HFF-Myc (cell line): Measurements from ENCODE around the gene STARD8.
A peak's percentile ranks its signal among the peaks of the same experiment; 100 is the strongest.

Experiments
- DNase-seq: peaks from one replicate; pipeline ENCODE4 v3.0.0-alpha.2; 2011; ENCODE audit warnings: low read depth; ENCODE audit errors: extremely low read depth
- H3K4me3 ChIP-seq: replicated peaks from 2 replicates; pipeline ENCODE4 v1.5.1; 2011; ENCODE audit warnings: low read depth, mild to moderate bottlenecking, control low read depth, low read length
- TF ChIP-seq, protein P1 (sequence below): IDR thresholded peaks from 2 replicates; pipeline ENCODE4 v1.5.1; 2012; ENCODE audit warnings: mild to moderate bottlenecking, low read depth, low read length, control low read depth; ENCODE audit errors: missing control alignments

STARD8 gene

DNA sequence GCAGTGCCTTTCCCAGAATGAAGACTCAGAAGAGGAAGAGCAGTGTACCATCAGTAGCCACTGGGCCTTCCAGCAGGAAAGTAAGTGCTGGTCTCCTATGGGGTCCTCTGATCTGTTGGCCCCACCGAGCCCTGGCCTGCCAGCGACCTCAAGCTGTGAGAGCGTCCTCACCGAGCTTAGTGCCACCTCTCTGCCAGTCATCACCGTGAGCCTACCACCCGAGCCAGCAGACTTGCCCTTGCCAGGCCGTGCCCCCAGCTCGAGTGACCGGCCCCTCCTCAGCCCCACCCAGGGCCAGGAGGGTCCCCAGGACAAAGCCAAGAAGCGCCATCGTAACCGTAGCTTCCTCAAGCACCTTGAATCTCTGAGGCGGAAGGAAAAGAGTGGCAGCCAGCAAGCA lies 69.7 kb downstream of the STARD8 start:
- H3K4me3 ChIP-seq, result no peak overlapping the region
- TF ChIP-seq, protein P1, sequence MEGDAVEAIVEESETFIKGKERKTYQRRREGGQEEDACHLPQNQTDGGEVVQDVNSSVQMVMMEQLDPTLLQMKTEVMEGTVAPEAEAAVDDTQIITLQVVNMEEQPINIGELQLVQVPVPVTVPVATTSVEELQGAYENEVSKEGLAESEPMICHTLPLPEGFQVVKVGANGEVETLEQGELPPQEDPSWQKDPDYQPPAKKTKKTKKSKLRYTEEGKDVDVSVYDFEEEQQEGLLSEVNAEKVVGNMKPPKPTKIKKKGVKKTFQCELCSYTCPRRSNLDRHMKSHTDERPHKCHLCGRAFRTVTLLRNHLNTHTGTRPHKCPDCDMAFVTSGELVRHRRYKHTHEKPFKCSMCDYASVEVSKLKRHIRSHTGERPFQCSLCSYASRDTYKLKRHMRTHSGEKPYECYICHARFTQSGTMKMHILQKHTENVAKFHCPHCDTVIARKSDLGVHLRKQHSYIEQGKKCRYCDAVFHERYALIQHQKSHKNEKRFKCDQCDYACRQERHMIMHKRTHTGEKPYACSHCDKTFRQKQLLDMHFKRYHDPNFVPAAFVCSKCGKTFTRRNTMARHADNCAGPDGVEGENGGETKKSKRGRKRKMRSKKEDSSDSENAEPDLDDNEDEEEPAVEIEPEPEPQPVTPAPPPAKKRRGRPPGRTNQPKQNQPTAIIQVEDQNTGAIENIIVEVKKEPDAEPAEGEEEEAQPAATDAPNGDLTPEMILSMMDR, result no peak
- no peak for DNase-seq

DNA sequence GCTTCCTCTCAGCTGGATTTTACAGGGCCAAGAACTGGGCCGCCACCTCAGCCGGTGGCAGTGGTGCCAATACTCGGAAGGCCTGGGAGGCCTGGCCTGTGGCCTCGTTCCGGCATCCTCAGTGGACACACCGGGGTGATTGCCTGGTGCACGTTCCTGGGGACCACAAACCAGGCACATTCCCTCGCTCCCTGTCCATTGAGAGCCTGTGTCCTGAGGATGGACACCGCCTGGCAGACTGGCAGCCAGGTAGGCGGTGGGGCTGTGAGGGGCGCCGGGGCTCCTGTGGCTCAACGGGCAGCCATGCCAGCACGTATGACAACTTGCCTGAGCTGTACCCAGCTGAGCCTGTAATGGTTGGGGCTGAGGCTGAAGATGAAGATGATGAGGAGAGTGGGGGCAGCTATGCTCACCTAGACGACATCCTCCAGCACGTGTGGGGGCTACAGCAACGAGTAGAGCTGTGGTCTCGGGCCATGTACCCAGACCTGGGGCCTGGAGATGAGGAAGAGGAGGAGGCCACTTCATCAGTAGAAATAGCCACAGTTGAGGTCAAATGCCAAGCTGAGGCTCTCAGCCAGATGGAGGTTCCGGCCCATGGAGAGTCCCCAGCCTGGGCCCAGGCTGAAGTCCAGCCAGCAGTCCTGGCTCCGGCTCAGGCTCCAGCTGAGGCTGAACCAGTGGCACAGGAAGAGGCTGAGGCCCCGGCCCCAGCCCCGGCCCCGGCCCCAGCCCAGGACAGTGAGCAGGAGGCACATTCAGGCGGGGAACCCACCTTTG lies 70.4 kb downstream of the STARD8 start:
- H3K4me3 ChIP-seq, result no peak overlapping the region
- TF ChIP-seq, protein P1, result no peak
- no peak for DNase-seq

DNA sequence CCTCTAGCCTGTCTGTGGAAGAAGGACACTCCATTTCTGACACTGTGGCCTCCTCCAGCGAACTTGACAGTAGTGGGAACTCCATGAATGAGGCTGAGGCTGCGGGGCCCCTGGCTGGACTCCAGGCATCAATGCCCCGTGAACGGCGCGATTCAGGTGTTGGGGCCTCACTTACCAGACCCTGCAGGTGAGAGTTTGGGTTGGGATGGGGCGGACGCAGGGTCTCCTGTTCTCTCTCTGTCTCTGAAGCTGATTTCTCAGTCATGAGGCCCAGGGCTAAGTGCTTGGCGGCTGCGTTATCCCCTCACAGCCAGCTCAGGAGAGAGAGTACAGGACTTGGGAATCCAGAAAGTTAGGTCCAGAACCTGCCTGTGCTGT lies 71.0 kb downstream of the STARD8 start:
- TF ChIP-seq, protein P1, result no peak
- DNase-seq, result no peak
- no peak overlapping the region for H3K4me3 ChIP-seq

DNA sequence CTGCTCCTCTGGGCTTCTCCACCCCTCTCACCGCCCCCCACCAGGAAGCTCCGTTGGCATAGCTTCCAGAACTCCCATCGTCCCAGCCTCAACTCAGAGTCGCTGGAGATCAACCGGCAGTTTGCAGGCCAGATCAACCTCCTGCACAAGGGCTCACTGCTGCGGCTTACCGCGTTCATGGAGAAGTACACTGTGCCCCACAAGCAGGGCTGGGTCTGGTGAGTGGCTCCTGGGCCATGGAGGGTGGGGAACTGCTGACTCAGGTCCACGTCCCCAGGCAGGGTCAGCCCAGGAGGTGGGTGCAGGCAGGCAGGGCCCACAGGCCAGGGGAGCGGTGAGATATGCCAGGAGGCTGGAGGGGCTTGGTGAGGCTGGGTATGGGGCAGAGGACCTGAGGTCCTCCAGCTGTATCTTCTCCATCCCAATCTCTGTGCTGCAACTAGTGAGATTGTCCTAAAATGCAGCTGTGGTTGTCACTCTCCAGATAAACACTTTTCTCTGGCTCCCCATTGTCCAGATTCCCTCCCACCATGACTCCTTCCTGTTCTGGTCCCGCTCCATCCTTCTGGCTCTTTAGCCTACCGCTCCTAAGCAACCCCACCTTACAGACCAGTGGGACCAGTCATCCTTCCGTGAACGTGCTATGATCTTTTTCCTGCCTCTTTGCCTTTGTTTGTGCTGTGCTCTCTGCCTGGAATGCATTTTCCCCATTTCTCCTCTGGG lies 71.9 kb downstream of the STARD8 start:
- TF ChIP-seq, protein P1, result no peak
- no peak for DNase-seq
- H3K4me3 ChIP-seq, result no peak overlapping the region

DNA sequence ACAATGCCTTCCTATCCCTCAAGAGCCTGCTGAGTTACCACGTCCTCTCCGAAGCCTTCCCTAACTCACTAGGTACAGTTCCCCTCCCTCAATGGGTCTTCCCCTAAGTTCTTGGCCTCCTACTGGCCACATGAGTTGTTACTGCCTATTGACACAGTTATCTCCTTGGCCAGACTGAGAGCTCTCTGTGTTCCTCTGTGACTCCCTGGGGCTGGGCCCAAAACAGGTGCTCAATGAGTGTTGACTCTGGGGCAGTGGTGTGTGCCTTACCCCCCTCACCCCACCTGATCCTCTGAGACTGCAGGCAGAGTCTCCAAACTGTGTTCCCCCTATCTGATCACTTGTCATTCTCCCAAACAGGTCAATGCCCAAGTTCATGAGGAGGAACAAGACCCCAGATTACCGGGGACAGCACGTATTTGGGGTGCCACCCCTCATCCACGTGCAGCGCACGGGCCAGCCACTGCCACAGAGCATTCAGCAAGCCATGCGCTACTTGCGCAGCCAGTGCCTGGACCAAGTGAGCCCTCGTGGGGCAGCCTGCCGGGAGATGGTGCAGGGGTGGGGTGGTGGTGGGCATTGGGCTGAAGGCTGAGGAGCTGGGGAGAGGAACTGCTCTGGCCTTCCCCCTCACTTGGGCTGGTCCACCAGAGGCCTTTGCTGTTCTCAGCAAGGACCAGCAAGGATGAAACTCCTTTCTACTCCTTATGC lies 72.6 kb downstream of the STARD8 start:
- no peak for DNase-seq
- no peak overlapping the region for H3K4me3 ChIP-seq
- TF ChIP-seq, protein P1, result peak; percentile 23

DNA sequence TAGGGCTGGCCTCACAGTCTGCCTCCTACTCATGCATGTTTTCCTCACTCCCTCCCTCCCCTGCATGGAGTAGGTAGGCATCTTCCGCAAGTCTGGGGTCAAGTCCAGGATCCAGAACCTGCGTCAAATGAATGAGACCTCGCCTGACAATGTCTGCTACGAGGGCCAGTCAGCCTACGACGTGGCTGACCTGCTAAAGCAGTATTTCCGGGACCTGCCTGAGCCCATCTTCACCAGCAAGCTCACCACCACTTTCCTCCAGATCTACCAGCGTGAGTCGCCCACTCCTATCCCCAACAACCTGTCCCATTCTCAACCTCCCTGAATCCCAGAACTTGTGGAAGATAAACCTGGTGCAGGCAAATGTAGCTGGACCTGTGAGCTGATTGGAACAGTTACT lies 73.4 kb downstream of the STARD8 start:
- H3K4me3 ChIP-seq, result no peak overlapping the region
- DNase-seq, result no peak
- TF ChIP-seq, protein P1, result no peak
